GM18858 (cell line): ENCODE results near the gene ANGEL1.

Source experiments
- ATAC-seq: cut with Tn5 transposase; IDR thresholded peaks from one replicate; pipeline ENCODE4 v1.9.1; 2021; ENCODE audit not compliant: unreplicated experiment

Gene ANGEL1

DNA sequence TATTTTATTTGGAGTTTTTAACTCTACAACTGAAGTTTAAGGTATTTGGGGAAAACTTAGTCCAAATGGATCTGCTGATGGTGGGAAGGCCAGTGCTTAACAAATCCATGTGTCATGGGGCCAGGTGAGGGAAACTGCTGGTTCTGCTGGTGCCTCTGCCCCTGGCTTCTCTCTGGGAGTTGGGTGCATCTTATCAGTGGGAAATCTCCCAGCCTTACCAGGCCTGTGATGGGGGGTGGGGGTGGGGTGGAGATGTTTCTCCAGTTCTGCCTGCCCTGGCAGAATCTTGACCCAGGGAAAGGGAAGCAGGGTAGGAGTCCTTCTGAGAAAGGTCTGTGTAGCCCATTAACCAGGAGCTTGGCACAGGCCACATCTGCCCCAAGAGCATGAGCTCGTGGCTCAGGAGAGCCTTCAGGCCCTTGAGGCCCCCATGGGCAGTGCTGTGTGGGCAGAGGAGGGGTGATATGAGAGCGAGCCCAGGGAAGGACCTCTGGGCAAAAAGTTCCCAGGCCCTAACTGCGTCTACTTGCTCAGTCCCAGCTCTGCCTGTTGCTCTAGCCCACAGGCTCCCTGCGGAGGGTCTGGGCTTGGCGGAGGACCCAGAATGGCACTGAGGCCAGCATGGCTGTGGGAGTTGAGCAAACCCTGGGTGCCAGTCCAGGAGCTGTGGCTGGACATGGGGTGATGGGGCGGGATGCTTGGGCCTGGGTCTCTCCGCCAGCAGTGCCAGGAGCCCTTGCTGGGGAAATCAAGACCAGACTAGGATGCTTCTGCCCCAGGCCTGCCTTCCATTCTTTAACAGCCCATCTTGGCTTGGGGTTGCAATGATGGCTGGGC lies 33.2 kb downstream of the ANGEL1 start:
- no peak for ATAC-seq

DNA sequence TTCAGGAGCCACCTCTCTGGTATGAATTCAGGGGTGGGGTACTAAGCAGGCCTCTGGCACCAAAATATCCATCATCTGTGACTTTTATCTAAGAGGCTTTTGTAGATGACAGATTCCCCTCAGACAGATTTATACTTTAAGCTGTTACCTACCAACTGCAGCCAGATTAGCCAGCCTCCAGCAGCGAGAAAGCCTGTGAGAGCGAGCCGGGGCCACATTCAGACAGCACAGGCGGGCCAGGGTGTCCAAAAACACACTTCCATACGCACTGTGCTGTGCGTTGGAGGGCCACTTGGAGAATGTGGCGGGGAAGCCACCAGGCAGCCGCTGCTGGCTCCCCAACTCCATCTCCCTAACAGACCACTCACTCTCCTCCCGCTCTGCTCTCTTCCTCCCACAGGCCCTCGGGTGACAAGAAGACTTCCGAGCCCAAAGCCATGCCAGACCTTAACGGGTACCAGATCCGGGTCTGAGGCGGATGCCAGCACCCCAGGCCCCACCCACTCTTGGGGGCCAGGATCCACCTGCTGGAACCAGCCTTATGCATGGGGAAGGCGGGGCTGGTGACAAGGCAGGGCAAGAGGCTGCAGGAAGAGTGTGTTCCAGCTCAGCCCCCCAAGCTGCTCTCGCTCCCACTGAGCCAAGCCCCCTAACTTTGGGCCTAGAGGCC lies 34.0 kb downstream of the ANGEL1 start:
- no peak for ATAC-seq

- ATAC-seq = no peak
Measured at GRCh38 chr14:76777721-76778120, 35.0 kb downstream of the ANGEL1 start.

DNA sequence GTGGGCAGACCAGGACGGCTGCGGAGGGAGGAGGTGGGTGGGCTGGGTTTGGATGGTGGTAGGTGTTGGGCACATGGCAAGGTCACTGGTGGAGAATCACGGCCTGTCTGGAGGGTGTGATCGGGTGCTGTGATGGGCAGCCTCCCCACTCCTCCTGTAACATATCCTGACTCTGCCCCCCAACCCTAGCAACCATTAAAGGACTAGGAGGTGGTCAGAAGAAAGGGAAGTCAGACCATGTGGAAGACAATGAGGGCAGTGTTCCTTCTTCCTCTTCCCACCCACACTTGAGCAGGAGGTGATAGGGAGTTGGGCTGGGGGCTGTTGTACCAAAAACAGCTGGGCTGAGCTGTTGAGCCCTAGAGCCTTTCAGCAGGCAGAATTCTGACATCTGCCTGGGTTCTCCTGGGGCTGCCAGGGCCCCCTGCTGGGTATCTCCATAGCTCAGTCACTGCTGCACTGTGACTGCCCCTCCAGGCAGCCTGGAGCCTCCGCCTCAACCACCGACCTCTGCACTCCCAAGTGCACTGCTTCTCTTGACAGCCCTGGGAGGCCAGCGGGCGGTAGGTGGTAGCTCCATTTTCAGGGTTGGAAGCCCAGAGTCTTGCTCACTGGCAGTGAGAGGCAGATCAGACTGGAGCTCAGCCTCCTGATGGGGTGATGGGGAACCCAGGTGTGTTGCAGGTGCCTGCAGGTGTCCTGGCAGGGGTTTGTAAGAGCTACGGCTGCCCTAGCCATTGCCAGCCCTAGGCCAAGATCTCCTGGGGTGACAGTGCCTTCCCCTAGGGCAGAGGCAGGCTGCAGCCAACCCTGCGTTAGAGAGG lies 36.0 kb downstream of the ANGEL1 start:
- no peak for ATAC-seq

- ATAC-seq = no peak
Measured at GRCh38 chr14:76775695-76776427, 36.8 kb downstream of the ANGEL1 start.

- no peak for ATAC-seq
Measured at GRCh38 chr14:76774821-76775694, 37.6 kb downstream of the ANGEL1 start.

GRCh38 chr14:76773956-76774820 lies 38.5 kb downstream of the ANGEL1 start:
- no peak for ATAC-seq

- no peak for ATAC-seq
Measured at GRCh38 chr14:76773188-76773885, 39.3 kb downstream of the ANGEL1 start.

DNA sequence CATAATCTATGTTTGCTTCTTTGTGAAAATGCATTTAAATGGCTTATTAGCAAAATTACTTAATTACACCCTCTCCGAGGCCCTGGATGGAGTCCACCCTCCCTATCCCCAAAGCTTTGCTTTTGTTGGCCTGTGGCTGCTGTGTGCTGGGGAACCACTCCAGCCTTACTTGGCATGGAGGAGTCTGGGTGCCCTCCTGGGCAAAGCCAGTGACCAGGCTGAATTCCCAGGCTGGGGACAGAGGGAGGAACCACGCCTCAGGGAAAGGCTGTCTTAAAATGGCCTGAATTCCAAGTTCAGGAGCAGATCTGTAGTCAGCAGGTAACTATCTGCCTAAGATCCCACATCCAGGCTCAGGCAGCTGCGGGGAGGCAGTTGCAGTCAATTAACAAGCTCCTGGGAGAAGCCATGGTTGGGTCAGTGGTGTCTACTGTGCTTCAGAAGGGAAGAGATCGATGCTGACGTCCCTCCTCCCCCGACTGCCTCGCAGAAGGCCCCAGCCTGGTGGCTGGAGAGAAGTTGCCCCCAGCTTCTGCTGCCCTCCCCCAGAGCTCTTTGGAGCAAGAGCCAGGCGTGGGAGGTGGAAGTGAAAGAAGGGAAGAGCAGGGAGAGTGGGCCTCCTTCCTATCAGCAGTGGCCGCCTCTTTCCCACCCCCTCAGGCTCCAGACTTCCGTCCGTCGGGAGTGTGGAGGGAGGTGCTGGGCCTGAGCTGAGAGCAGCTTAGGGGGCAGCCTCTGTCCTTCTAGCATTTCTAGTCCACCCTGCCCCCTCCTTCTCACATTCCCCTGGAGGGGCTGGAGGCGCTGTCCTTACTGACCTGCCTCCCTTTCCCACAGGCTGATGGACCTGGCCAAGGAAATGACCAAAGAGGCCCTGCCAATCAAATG lies 40.1 kb downstream of the ANGEL1 start:
- ATAC-seq = no peak

GRCh38 chr14:76771437-76771980 lies 41.2 kb downstream of the ANGEL1 start:
- ATAC-seq = no peak

DNA sequence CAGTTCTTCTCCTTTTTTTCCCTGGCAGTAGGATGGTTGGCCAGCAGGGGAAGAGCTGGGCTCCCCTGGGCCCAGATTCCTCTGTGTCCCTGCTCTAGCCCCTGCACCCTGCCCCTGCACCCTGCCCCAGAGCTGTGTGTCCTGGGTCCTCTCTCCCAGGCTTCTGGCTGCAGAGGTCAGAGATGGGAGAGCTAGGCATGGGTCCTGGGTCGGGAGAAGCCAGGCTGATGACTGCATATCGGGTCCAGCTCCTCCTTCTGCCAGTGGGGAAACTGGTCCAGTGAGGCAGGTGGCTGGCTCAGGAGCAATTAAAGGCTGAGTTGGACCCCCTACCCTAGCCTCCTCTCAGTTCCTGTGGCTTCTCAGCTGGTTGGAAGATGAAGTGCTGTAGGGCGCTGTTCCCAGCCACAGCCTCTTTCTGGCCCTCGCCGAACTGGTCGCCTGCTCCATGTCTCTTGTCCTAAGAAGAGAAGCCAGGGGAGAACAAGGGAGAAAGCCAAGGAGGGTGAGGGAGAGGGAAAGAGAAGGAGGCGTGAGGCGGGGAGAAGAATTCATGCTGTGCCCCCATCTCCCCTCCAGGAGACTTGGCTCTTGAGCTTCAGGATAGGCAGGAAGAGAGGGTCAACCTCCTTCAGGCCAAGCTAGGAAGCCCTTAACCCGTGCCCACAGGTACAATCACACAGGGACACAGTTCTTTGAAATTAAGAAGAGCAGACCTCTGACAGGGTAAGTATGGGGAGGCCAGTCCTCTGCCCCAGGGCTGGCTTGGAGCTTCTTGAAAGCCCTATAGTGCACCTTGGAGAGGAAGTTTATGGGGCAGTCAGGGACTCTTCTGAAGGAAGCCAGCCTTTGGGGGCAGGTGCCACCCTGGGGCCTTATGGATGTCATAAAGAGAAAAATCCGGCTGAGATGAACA lies 41.9 kb downstream of the ANGEL1 start:
- no peak for ATAC-seq

DNA sequence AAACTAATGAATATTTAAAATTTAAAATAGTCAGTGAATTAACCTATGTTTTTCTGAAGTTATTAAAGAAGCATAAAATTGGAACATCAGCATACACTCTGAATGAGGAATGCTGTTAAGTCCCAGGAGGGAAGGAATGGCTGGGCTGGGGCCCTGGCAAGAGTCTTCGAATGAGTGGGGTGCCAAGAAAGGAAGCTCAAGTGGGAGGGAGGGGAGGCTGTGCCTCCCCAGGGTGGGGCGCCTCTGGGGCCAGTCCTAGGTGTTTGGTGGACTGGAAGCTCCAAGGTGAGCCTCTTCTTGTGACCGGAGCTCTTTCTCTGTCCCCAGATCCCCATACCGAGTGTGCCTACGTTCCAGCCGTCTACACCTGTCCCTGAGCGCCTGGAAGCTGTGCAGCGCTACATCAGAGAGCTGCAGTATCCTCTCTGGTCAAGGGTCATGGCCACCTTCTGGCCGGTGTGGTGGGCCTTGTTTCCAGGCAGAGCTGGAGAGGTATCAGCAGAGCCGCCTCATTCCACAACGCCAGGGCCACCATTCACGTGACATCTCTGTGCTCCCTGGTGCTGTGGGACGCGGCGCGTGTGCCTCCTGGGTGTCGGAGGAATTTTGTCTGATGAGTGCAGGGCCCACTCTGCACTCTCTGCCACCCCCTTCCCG lies 42.9 kb downstream of the ANGEL1 start:
- ATAC-seq = no peak

DNA sequence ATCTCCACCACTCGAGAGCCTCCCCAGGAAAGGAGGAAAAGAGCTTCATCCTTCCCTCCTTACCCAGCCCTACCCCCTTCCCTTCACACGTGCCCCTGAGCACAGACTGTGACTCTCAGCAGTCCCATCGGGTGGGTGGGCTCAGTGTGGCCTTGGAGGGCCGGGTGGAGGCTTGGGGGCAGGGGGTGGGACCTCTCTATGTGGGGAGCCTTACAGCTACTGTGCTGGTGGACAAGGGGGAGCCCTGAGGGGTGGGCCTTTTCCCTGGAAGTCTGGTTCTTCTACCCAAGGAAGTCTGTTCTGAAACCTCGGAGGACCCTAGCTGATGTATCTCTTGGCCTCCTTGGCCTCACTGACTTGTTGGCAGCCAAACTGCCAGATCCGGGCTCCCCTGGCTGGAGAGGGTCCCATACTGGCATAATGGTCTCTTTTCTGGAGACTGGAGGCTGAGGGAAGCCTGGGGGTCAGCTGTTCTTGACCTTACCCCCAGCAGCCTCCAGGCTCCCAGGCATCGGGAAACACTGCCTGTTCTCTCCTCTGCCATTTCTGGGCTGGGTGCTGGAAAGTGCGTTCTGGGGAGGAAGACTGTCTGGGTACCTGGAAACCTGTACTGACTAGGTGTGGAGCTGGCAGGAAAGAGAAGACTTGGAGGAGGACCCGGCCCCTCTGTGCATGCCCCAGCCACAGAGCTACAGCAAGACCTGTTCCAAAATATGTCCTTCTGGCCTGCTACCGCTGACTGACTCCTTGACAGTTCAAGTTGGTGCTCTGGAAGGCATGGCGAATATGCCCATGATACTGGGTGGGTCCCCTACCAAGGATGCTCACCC lies 43.8 kb downstream of the ANGEL1 start:
- ATAC-seq = no peak
